Fibroblast of pulmonary artery (primary cell): ENCODE data around the gene RPS21.

Source experiments
- DNase-seq: peaks from one replicate; pipeline ENCODE4 v3.0.0-alpha.2; 2010; ENCODE audit warnings: low read depth
- H3K4me3 ChIP-seq: replicated peaks from 2 replicates; pipeline ENCODE4 v1.5.1; 2011; ENCODE audit warnings: low read depth, mild to moderate bottlenecking, control low read depth, low read length, moderate library complexity
- TF ChIP-seq, protein P1 (sequence below): IDR thresholded peaks from 2 replicates; pipeline ENCODE4 v1.5.1; 2011; ENCODE audit warnings: mild to moderate bottlenecking, control low read depth, low read length, inconsistent platforms; ENCODE audit errors: missing control alignments

Gene RPS21

GRCh38 chr20:62428002-62428372, 41.1 kb downstream of the RPS21 start:
- TF ChIP-seq, protein P1, sequence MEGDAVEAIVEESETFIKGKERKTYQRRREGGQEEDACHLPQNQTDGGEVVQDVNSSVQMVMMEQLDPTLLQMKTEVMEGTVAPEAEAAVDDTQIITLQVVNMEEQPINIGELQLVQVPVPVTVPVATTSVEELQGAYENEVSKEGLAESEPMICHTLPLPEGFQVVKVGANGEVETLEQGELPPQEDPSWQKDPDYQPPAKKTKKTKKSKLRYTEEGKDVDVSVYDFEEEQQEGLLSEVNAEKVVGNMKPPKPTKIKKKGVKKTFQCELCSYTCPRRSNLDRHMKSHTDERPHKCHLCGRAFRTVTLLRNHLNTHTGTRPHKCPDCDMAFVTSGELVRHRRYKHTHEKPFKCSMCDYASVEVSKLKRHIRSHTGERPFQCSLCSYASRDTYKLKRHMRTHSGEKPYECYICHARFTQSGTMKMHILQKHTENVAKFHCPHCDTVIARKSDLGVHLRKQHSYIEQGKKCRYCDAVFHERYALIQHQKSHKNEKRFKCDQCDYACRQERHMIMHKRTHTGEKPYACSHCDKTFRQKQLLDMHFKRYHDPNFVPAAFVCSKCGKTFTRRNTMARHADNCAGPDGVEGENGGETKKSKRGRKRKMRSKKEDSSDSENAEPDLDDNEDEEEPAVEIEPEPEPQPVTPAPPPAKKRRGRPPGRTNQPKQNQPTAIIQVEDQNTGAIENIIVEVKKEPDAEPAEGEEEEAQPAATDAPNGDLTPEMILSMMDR = no peak
- no peak overlapping the region for H3K4me3 ChIP-seq
- DNase-seq = no peak

- DNase-seq = no peak
- TF ChIP-seq, protein P1 = no peak
Measured at GRCh38 chr20:62428396-62429295, 41.7 kb downstream of the RPS21 start.

GRCh38 chr20:62429455-62430310, 42.8 kb downstream of the RPS21 start:
- no peak overlapping the region for H3K4me3 ChIP-seq
- no peak for DNase-seq
- TF ChIP-seq, protein P1 = no peak

More at GRCh38 chr20:62428396-62429295, 41.7 kb downstream of the RPS21 start:
- no peak overlapping the region for H3K4me3 ChIP-seq

DNA sequence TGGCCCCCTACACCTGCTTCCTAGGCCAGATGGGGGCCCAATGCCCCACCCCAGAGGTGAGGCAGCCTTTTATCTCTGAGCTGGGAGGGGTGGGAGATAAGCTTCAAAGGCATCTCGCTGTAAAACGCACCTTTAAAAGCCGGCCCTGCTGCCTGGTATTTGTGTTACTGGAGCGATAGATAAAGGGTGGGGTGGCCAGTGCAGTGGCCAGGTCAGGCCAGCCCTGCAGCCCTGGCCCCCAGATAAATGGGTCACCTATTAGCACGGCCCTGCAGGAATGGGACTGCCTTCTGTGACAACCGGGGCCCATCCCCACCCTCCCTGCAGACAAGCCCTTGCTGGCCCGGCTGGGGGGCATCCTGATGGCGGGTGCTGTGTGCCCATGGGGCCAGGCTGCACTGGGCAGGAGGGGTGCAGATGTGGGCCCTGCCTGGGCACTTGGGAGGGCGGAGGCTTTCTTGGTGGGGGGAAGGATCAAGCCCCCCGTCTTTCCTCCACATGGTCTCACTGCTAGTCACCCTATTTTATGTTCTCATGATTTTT, 43.5 kb downstream of the RPS21 start:
- no peak for DNase-seq
- no peak overlapping the region for H3K4me3 ChIP-seq
- TF ChIP-seq, protein P1 = no peak

- DNase-seq = no peak
- TF ChIP-seq, protein P1 = no peak
- no peak overlapping the region for H3K4me3 ChIP-seq
Measured at GRCh38 chr20:62430866-62431447, 44.1 kb downstream of the RPS21 start.

DNA sequence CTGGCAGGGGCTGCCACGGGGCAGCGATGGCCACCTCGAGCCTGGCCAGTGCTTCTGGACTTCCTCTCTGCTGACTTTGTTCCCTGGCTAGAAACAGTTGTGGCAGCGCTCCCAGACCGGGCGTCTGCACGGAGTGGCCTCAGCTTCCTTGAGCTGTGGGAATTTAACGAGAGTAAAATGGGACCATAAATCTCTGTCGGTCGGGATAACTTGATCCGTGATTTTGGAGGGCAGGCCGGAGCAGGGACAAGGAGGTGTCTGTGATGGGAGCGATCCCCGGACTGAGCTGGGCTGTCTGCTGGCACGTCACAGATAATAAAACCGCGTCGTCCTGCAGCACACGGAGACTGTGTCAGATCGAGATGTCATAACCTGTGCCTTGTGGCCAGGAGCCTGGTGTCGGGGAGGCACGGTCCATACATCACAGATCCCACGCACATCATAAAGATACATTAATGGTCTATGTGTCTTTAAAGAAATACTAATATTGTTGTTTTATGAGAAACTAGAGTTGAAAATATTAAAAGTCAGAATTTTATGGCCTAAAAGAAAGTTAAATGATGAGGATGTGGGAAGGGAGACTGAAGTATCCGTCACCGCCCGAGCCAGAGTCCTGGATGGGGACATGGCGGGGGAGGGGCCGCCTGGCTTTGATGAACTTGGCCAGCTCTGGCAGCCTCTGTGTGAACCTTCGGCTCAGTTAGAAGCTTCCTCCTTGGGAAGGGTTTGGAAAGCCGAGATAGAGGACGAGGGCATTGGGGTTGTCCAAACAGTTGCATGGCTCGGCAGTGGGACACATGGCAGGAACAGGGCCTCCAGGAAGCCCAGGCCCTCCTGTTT, 47.0 kb downstream of the RPS21 start:
- TF ChIP-seq, protein P1 = no peak
- no peak for DNase-seq
- no peak overlapping the region for H3K4me3 ChIP-seq
